ENCODE measurements around the gene LPGAT1.

DNA sequence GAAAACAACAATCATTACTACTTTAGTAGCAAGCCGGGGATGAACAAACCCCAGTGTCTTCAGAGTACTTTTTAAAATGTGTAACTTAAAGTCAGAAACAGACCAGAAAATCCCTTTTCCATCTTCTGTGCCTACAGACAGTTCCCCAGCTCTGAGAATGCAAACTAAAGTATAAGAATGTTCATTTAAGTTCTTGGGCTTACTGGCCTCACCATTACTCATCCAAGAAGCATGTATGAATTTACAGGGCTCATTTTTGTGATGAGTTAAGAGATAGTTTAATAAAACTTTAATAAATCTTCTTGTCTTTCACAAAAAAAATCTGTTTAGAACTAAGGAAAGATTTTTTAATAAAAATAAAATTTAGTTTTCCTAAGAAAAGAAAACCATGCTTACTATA lies 4.6 kb downstream of the LPGAT1 start:
- no peak for TF ChIP-seq POLR2A (IDR thresholded peaks at IDR 0.05; ENCODE audit: low read length)
- TF ChIP-seq, protein P1, sequence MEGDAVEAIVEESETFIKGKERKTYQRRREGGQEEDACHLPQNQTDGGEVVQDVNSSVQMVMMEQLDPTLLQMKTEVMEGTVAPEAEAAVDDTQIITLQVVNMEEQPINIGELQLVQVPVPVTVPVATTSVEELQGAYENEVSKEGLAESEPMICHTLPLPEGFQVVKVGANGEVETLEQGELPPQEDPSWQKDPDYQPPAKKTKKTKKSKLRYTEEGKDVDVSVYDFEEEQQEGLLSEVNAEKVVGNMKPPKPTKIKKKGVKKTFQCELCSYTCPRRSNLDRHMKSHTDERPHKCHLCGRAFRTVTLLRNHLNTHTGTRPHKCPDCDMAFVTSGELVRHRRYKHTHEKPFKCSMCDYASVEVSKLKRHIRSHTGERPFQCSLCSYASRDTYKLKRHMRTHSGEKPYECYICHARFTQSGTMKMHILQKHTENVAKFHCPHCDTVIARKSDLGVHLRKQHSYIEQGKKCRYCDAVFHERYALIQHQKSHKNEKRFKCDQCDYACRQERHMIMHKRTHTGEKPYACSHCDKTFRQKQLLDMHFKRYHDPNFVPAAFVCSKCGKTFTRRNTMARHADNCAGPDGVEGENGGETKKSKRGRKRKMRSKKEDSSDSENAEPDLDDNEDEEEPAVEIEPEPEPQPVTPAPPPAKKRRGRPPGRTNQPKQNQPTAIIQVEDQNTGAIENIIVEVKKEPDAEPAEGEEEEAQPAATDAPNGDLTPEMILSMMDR (IDR thresholded peaks at IDR 0.05): no peak
- TF ChIP-seq, protein P2, sequence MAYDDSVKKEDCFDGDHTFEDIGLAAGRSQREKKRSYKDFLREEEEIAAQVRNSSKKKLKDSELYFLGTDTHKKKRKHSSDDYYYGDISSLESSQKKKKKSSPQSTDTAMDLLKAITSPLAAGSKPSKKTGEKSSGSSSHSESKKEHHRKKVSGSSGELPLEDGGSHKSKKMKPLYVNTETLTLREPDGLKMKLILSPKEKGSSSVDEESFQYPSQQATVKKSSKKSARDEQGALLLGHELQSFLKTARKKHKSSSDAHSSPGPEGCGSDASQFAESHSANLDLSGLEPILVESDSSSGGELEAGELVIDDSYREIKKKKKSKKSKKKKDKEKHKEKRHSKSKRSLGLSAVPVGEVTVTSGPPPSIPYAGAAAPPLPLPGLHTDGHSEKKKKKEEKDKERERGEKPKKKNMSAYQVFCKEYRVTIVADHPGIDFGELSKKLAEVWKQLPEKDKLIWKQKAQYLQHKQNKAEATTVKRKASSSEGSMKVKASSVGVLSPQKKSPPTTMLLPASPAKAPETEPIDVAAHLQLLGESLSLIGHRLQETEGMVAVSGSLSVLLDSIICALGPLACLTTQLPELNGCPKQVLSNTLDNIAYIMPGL (CRISPR knock-in tag; IDR thresholded peaks at IDR 0.05; ENCODE audit: borderline replicate concordance): no peak
- no peak for TF ChIP-seq EHMT2 (IDR thresholded peaks at IDR 0.05; ENCODE audit: low read depth)
- no peak for TF ChIP-seq JUNB (IDR thresholded peaks at IDR 0.05)
- no peak for TF ChIP-seq ESRRA (IDR thresholded peaks at IDR 0.05; ENCODE audit: borderline replicate concordance, low read length)
- no peak for TF ChIP-seq SMC3 (IDR thresholded peaks at IDR 0.05)
- TF ChIP-seq, protein P3, sequence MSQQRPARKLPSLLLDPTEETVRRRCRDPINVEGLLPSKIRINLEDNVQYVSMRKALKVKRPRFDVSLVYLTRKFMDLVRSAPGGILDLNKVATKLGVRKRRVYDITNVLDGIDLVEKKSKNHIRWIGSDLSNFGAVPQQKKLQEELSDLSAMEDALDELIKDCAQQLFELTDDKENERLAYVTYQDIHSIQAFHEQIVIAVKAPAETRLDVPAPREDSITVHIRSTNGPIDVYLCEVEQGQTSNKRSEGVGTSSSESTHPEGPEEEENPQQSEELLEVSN (IDR thresholded peaks at IDR 0.05; ENCODE audit: borderline replicate concordance, low read depth): no peak
- TF ChIP-seq MAFK (IDR thresholded peaks at IDR 0.05; ENCODE audit: partially characterized antibody): no peak
